Measurements from ENCODE around the gene PPP1R1B.

Gene PPP1R1B

DNA sequence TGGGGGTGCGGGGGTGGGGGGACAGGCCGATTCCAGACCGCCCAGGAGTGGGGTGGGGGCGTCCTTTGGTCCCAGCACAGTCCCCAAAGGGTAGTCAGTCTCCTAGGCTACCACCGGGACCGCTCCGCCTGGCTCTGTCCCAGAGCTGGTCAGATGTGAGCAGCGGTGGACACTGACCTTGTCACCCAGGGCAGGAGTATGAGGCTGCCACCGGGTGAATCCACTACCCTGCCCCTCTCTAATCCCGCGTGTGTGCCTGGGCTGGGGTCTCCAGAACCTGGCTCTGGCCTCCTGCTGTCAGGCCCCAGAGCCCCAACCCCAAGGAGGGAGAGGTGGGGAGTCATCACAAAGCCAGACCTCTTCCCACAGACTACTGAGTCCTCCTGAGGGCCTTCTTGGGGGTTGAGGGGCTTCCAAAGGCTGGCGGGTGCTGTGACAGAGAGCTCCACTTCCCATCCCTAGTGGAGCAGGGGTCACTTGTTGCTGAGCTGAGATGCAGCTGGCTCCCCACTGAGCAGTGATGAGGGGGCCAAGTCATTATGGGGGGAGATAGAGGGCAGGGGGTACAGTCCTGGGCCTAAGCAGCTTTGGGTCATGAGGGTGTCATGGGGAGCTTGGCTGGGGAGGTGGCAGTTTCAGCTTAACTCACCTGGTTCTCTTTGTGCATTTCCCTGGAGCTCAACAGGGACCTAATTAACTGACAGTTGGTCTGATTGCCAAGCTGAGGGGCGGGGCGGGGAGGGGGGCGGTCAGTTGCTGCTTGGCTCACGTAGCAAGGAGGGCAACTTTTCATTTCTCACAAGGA, 1.2 kb downstream of the PPP1R1B start:
- Histone ChIP-seq H3K79me2 (ENCODE audit: insufficient read depth, low read length) (no peaks in the 10 kb centered on the region), H4K20me1 (ENCODE audit: low read depth, low read length) (no peaks in the 10 kb centered on the region), H3K36me3 (ENCODE audit: low read length) (no peaks in the 10 kb centered on the region), H3K27ac (ENCODE audit: low read depth, low read length) (no peak overlapping the region), H3K4me2 (ENCODE audit: low read depth, low read length, poor library complexity, severe bottlenecking) (no peak overlapping the region), H3K9ac (ENCODE audit: low read length) (no peak overlapping the region), H3K27me3 (ENCODE audit: low read length) (no peaks in the 10 kb centered on the region), H3F3A (ENCODE audit: insufficient read depth) (no peaks in the 10 kb centered on the region), H2AFZ (ENCODE audit: low read depth, low read length, severe bottlenecking) (no peak overlapping the region), H3K4me3 (ENCODE audit: insufficient read depth, low read length, poor library complexity, severe bottlenecking) (no peak overlapping the region), H3K9me2 (replicated peaks; ENCODE audit: insufficient read depth, low read length) (no peaks in the 10 kb centered on the region), H3K9me3 (ENCODE audit: insufficient read depth, low read length) (no peaks in the 10 kb centered on the region)
- TF ChIP-seq EZH2phosphoT487 (conservative IDR thresholded peaks at IDR 0.05; ENCODE audit: low read length) = no peak
- TF ChIP-seq, protein P1, sequence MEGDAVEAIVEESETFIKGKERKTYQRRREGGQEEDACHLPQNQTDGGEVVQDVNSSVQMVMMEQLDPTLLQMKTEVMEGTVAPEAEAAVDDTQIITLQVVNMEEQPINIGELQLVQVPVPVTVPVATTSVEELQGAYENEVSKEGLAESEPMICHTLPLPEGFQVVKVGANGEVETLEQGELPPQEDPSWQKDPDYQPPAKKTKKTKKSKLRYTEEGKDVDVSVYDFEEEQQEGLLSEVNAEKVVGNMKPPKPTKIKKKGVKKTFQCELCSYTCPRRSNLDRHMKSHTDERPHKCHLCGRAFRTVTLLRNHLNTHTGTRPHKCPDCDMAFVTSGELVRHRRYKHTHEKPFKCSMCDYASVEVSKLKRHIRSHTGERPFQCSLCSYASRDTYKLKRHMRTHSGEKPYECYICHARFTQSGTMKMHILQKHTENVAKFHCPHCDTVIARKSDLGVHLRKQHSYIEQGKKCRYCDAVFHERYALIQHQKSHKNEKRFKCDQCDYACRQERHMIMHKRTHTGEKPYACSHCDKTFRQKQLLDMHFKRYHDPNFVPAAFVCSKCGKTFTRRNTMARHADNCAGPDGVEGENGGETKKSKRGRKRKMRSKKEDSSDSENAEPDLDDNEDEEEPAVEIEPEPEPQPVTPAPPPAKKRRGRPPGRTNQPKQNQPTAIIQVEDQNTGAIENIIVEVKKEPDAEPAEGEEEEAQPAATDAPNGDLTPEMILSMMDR (IDR thresholded peaks at IDR 0.05; ENCODE audit: insufficient read depth, low read length, poor library complexity, severe bottlenecking) = no peak

DNA sequence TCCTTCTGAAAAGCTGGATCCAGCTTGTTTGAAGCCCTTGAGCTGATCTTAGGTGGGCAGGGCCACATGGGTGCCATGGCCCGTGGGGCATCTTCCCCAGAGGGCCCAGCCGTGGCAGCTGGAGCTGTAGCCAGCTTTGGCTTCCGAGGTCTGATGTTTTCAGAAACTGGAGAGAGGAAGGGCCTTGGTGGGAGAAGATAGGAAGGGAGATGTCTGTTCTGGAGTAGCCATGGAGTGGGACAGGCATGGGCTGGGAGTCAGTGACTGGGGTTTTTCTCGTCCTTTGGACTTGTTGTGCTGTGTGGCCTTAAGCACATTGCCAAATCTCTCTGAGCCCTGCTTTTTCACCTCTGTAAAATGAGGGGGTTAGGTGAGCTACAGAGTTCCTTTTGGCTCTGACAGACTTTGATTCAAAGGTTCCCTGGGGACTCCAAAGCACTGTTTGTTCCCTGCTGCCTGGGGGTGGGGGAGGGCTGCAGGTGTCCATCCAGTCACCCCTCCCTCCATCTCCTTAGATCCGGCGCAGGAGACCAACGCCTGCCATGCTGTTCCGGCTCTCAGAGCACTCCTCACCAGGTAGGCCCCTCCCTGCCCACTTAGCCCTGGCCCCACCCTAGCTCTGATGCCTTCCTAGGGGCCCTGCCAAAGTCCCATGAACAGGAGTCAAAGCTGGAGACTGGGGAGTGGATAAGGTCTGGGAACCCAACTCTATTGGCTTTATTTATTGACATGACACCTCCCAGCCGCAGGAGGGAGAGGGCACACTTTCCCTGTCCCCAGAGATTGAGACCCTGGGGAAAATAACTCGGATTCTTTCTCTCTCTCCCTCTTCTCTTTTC, 2.1 kb downstream of the PPP1R1B start:
- no peak for TF ChIP-seq EZH2phosphoT487 (conservative IDR thresholded peaks at IDR 0.05; ENCODE audit: low read length)
- TF ChIP-seq, protein P1 (IDR thresholded peaks at IDR 0.05; ENCODE audit: insufficient read depth, low read length, poor library complexity, severe bottlenecking) = no peak
- Histone ChIP-seq H3K4me3 (ENCODE audit: insufficient read depth, low read length, poor library complexity, severe bottlenecking) (no peak overlapping the region), H3K79me2 (ENCODE audit: insufficient read depth, low read length) (no peaks in the 10 kb centered on the region), H4K20me1 (ENCODE audit: low read depth, low read length) (no peaks in the 10 kb centered on the region), H3F3A (ENCODE audit: insufficient read depth) (no peaks in the 10 kb centered on the region), H3K9me3 (ENCODE audit: insufficient read depth, low read length) (no peaks in the 10 kb centered on the region), H3K9me2 (replicated peaks; ENCODE audit: insufficient read depth, low read length) (no peaks in the 10 kb centered on the region), H3K9ac (ENCODE audit: low read length) (no peak overlapping the region), H3K27me3 (ENCODE audit: low read length) (no peaks in the 10 kb centered on the region), H3K4me2 (ENCODE audit: low read depth, low read length, poor library complexity, severe bottlenecking) (no peak overlapping the region), H2AFZ (ENCODE audit: low read depth, low read length, severe bottlenecking) (no peak overlapping the region), H3K36me3 (ENCODE audit: low read length) (no peaks in the 10 kb centered on the region), H3K27ac (ENCODE audit: low read depth, low read length) (no peak overlapping the region)

DNA sequence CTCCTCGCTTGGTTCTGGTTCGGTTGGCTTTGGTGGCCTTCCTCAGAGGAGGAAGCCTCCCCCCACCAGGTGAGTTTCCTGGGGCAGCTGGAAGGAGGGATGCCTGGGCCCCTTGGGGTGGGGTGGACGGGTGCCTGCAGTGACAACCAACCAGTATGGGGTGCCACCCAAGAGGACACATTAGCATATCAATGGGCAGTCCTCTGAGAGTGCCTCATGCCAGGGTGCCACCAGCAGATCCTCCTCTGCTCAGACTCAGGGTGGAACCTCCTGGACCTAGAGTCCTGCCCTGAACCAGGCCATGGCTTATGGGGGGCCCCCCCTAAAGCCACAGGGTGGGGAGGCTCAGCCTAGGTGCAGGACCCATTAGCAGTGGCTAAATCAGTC, 2.7 kb downstream of the PPP1R1B start:
- H2AFZ ChIP-seq (ENCODE audit: low read depth, low read length, severe bottlenecking) = no peak overlapping the region
- no peaks in the 10 kb centered on the region for H3K9me2 ChIP-seq (replicated peaks; ENCODE audit: insufficient read depth, low read length)
- no peak overlapping the region for H3K4me2 ChIP-seq (ENCODE audit: low read depth, low read length, poor library complexity, severe bottlenecking)
- no peaks in the 10 kb centered on the region for H3K9me3 ChIP-seq (ENCODE audit: insufficient read depth, low read length)
- H3K27me3 ChIP-seq (ENCODE audit: low read length) = no peaks in the 10 kb centered on the region
- no peak overlapping the region for H3K4me3 ChIP-seq (ENCODE audit: insufficient read depth, low read length, poor library complexity, severe bottlenecking)
- H3K36me3 ChIP-seq (ENCODE audit: low read length) = no peaks in the 10 kb centered on the region
- H4K20me1 ChIP-seq (ENCODE audit: low read depth, low read length) = no peaks in the 10 kb centered on the region
- H3K27ac ChIP-seq (ENCODE audit: low read depth, low read length) = no peak overlapping the region
- no peaks in the 10 kb centered on the region for H3F3A ChIP-seq (ENCODE audit: insufficient read depth)
- no peak overlapping the region for H3K9ac ChIP-seq (ENCODE audit: low read length)
- H3K79me2 ChIP-seq (ENCODE audit: insufficient read depth, low read length) = no peaks in the 10 kb centered on the region
- no peak for TF ChIP-seq EZH2phosphoT487 (conservative IDR thresholded peaks at IDR 0.05; ENCODE audit: low read length)
- TF ChIP-seq, protein P1 (IDR thresholded peaks at IDR 0.05; ENCODE audit: insufficient read depth, low read length, poor library complexity, severe bottlenecking) = no peak
